IPS-15b (cell line): ENCODE results near the gene DIPK2A.

Source experiments
- H3K27me3 ChIP-seq: one replicate; pipeline ENCODE4 v1.6.1; 2013; ENCODE audit warnings: low read length; ENCODE audit not compliant: control insufficient read depth, insufficient read depth
- H3K36me3 ChIP-seq: one replicate; pipeline ENCODE4 v1.6.1; 2013; ENCODE audit warnings: low read length; ENCODE audit not compliant: control insufficient read depth, insufficient read depth
- H3K4me1 ChIP-seq: one replicate; pipeline ENCODE4 v1.6.1; 2013; ENCODE audit warnings: mild to moderate bottlenecking, low read length; ENCODE audit not compliant: control insufficient read depth, insufficient read depth
- H3K4me3 ChIP-seq: one replicate; pipeline ENCODE4 v1.5.1; 2013; ENCODE audit warnings: low read depth, low read length
- H3K9ac ChIP-seq: one replicate; pipeline ENCODE4 v1.6.1; 2013; ENCODE audit warnings: low read depth, mild to moderate bottlenecking, low read length
- H3K9me3 ChIP-seq: one replicate; pipeline ENCODE4 v1.6.1; 2013; ENCODE audit warnings: mild to moderate bottlenecking, low read length; ENCODE audit not compliant: control insufficient read depth, insufficient read depth

DIPK2A gene

DNA sequence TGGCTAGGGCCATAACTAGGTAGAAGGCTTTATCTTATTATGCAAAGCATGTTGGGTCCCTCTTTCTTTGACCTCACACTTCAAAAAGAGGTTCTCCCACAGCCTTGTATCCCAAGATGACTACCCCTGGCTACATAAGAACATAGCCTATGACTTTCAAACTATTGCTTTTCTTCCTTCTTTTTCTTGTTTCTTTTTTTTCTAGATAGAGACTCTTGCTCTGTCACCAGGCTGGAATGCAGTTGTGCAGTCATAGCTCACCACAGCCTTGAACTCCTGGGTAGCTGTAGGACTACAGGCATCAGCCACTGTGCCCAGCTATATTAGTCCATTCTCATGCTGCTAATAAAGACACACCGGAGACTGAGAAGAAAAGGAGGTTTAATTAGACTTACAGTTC, 47.2 kb downstream of the DIPK2A start:
- H3K36me3 ChIP-seq = no peaks in the 10 kb centered on the region
- no peak overlapping the region for H3K9ac ChIP-seq
- no peaks in the 10 kb centered on the region for H3K4me1 ChIP-seq
- H3K9me3 ChIP-seq = no peaks in the 10 kb centered on the region
- no peaks in the 10 kb centered on the region for H3K27me3 ChIP-seq
- H3K4me3 ChIP-seq = no peak overlapping the region
